ENCODE results near the gene CRHR1.

The CRHR1 gene

GRCh38 chr17:45821147-45821546, 37.0 kb downstream of the CRHR1 start:
- no peak for DNase-seq (ENCODE audit: low read depth in 2 of 2)

GRCh38 chr17:45823598-45823997, 39.5 kb downstream of the CRHR1 start:
- DNase-seq (ENCODE audit: low read depth in 2 of 2) = no peak

- no peak for DNase-seq (ENCODE audit: low read depth in 2 of 2)
Observed at GRCh38 chr17:45824475-45824874, 40.4 kb downstream of the CRHR1 start.

GRCh38 chr17:45824901-45825492, 40.9 kb downstream of the CRHR1 start:
- DNase-seq (ENCODE audit: low read depth in 2 of 2) = no peak

- no peak for DNase-seq (ENCODE audit: low read depth in 2 of 2)
Observed at GRCh38 chr17:45825792-45826191, 41.7 kb downstream of the CRHR1 start.

- no peak for DNase-seq (ENCODE audit: low read depth in 2 of 2)
Observed at GRCh38 chr17:45826919-45827588, 42.9 kb downstream of the CRHR1 start.

GRCh38 chr17:45828171-45828570, 44.1 kb downstream of the CRHR1 start:
- no peak for DNase-seq (ENCODE audit: low read depth in 2 of 2)

- DNase-seq (ENCODE audit: low read depth in 2 of 2) = no peak
Observed at GRCh38 chr17:45828582-45829133, 44.5 kb downstream of the CRHR1 start.

GRCh38 chr17:45833920-45834319, 49.8 kb downstream of the CRHR1 start:
- DNase-seq (ENCODE audit: low read depth in 2 of 2) = no peak

GRCh38 chr17:45834471-45835396, 50.6 kb downstream of the CRHR1 start:
- no peak for DNase-seq (ENCODE audit: low read depth in 2 of 2)

- no peak for DNase-seq (ENCODE audit: low read depth in 2 of 2)
Observed at GRCh38 chr17:45835481-45835880, 51.4 kb downstream of the CRHR1 start.

GRCh38 chr17:45836047-45837044, 52.2 kb downstream of the CRHR1 start:
- no peak for DNase-seq (ENCODE audit: low read depth in 2 of 2)

- no peak for DNase-seq (ENCODE audit: low read depth in 2 of 2)
Observed at GRCh38 chr17:45837187-45837586, 53.1 kb downstream of the CRHR1 start.

GRCh38 chr17:45837603-45838002, 53.5 kb downstream of the CRHR1 start:
- DNase-seq (ENCODE audit: low read depth in 2 of 2) = no peak

GRCh38 chr17:45838751-45839295, 54.7 kb downstream of the CRHR1 start:
- no peak for DNase-seq (ENCODE audit: low read depth in 2 of 2)

GRCh38 chr17:45839442-45839841, 55.3 kb downstream of the CRHR1 start:
- DNase-seq (ENCODE audit: low read depth in 2 of 2) = no peak

GRCh38 chr17:45841186-45841585, 57.1 kb downstream of the CRHR1 start:
- DNase-seq (ENCODE audit: low read depth in 2 of 2) = no peak

- no peak for DNase-seq (ENCODE audit: low read depth in 2 of 2)
Observed at GRCh38 chr17:45841883-45842525, 57.9 kb downstream of the CRHR1 start.

GRCh38 chr17:45843722-45844121, 59.6 kb downstream of the CRHR1 start:
- DNase-seq (ENCODE audit: low read depth in 2 of 2) = no peak

- no peak for DNase-seq (ENCODE audit: low read depth in 2 of 2)
Observed at GRCh38 chr17:45844695-45845375, 60.7 kb downstream of the CRHR1 start, which contains the start of gene SPPL2C. Gene SPPL2C (plus strand): TSS chr17:45844881. CDS start chr17:45844907, 26 bp downstream.
